HG03060 (cell line): ENCODE results near the gene DRD1.
"Not testable (repeated sequence)": the region's sequence is repeated elsewhere in the genome, so short reads cannot be mapped to it uniquely, and the experiment has no call there.

ENCODE experiments used
- ATAC-seq: cut with Tn5 transposase; IDR thresholded peaks from one replicate; pipeline ENCODE4 v1.9.1; 2021; ENCODE audit warnings: low read depth, moderate number of reproducible peaks; ENCODE audit not compliant: unreplicated experiment

Gene DRD1

DNA sequence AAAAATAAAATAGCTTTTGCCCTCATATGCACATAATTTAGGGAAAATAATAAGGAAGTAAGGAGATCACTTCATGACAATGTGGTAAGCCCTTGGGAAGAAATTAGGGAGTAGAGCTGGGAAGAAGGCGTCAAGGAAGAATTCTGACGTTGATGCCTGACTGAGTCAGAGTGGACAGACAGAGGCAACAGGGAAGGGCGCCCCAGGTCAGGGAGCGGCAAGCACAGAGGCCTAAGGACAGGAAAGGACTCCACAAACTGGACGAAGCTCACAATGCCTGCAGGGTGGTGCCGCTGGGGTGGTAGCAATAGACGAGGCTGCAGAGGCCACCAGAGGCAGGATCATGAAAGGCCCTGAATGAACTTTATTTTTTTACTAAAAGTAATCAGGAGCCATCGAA is 7.6 kb downstream of the DRD1 start:
- ATAC-seq, result no peak

DNA sequence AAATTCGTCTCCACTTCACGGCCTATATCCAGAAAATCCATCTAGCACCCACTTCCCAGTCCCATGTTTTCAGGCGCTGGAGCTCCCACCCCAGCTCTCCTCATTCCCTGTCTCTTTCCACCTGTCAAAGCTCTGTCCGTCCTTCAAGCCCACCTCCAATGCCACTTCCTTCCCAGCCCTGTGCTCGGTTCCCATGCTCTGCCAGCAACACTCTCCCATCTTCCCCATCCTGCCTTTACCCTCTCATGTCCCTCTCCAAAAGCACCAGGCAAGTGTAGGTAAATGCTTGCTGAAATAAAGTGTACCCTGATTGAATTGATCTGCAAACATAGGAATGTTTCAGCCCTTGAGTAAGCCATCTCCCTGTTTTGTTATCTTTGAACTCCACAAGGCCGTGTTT is 9.2 kb downstream of the DRD1 start:
- no peak for ATAC-seq

DNA sequence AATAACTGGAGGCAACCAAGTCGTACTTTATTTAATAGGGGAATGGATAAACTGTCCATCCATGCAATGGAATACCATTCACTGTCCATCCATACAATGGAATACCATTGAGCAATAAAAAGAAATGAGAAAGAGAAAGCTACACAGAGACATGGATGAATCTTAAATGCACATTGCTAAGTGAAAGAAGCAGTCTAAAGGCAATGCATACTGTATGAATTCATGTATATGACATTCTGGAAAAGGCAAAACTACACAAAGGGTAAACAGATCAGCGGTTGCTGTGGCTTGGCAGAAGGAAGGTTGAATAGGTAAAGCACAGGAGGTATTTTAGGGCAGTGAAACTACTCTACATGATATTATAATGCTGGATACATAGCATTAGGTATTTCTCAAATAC is 16.2 kb downstream of the DRD1 start:
- ATAC-seq, result no peak

DNA sequence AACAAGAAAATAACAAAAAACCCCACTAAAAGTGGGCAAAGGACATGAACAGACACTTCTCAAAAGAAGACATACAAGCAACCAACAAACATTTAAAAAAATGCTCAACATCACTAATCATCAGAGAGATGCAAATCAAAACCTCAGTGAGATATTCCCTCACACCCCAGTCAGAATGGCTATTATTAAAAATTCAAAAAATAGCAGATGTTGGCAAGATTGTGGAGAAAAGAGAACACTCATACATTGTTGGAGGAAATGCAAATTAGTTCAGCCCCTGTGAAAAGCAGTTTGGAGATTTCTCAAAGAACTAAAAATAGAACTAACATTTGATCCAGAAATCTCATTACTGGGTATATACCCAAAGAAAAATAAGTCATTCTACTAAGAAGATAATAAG is 19.4 kb downstream of the DRD1 start:
- ATAC-seq, result not testable (repeated sequence)

DNA sequence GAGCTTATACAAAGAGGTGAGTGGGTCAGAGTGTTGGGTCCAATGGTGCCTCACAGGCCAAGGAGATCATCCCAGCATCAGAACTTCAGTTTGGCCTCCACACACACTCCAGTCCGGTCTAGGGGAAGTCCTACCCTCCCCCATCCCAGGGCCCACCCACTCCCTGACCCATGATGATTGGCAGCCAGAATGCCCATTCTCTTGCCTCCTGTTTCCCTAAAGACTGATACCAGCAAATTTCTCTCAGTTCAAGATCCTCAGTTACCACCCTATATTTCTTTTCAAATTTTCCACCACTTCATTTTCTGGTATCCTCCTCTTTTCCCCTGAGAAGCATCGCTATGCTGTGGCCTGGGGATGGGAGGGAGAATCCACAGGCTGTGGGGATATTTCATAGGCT is 21.9 kb downstream of the DRD1 start:
- no peak for ATAC-seq

DNA sequence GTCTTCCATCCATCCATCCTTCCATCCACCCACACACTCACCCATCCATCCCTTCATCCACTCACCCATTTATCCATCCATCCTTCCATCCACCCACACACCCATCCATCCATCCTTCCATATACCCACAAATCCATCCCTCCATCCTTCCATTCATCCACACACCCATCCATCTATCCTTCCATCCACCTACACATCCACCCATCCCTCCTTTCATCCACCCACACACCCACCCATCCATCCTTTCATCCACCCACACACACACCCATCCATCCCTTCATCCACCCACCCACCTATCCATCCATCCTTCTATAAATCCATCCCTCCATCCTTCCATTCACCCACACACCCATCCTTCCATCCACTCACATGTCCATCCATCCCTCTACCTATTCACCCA is 23.6 kb downstream of the DRD1 start:
- ATAC-seq, result no peak

DNA sequence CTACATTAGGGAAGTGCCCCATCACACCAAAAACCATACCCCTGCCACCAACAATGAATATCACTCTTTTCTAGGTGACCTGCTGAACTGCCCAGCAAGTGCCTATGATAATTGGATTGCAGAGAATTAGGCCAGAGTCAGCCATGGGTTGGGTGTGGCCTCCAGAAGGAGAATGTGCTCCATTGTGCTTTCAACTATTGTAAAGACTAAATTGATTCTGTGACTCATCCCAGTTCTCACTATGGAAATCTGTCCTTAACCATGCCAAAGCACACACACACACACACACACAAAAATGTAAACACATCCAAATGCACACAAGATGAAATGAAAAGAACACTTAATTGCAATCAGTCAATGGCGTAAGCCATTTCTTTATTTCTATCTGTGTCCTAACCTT is 25.7 kb downstream of the DRD1 start:
- ATAC-seq, result no peak

DNA sequence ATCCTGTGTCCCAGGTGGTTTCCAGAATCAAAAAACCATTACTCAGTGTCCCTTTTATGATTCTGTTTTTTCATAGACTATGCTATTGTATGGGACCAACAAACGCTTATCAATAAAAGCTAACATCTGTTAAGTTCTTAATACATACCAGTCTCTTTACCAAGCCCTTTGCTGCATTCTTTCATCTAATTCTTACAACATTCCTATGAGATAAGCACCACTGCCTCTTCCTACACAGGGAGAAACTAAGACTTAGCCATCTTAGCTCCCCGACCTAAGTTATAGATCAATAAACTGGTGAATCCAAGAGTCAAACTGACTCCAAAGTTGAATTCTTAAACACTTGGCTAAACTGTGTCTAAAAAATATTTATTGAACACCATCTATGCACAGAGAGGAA is 26.6 kb downstream of the DRD1 start:
- ATAC-seq, result no peak

DNA sequence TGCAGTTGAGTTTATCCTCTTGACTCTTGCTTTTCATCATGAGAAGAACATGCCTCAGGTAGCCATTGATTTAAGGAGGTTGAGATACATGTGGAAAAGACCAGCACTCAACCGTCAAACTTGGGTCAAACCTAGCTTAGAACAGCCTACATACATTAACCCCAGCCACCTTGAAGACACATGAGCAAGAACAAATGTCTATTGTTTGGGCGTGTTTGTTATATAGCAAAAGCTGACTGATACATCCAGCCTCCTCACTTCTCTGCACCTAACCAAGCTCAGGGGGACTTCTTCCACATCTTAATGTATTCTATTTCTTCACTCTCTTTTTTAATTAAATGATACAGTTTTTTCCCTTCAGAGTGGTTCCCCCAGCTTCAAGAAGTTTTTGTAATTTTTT is 28.7 kb downstream of the DRD1 start:
- no peak for ATAC-seq

DNA sequence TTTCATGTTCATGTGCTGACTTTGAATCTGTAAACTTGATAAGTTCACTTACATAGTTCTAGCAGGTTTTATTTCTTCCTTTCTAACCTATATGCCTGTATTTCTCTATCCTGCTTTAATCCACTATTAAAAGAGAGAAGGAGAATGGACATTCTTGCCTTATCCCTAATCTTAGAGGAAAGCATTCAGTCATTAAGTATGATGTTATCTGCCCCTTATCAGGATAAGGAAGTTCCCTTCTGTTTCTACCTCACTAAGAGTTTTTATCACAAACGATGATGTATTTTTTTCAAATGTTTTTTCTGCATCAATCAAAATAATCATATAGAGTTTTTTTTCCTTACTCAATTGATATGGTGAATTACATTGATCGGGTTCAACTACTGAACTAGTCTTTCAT is 33.1 kb downstream of the DRD1 start:
- ATAC-seq, result no peak

DNA sequence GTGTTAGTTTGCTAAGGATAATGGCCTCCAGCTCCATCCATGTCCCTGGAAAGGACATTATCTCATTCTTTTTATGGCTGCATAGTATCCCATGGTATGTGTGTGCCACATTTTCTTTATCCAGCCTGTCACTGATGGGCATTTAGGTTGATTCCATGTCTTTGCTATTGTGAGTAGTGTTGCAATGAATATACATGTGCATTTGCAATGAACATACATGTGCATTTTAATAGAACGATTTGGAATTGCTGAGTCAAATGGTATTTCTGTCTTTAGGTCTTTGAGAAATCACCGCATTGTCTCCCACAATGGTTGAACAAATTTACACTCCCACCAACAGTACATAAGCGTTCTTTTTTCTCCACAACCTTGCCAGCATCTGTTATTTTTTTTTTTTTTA is 37.7 kb downstream of the DRD1 start:
- no peak for ATAC-seq

DNA sequence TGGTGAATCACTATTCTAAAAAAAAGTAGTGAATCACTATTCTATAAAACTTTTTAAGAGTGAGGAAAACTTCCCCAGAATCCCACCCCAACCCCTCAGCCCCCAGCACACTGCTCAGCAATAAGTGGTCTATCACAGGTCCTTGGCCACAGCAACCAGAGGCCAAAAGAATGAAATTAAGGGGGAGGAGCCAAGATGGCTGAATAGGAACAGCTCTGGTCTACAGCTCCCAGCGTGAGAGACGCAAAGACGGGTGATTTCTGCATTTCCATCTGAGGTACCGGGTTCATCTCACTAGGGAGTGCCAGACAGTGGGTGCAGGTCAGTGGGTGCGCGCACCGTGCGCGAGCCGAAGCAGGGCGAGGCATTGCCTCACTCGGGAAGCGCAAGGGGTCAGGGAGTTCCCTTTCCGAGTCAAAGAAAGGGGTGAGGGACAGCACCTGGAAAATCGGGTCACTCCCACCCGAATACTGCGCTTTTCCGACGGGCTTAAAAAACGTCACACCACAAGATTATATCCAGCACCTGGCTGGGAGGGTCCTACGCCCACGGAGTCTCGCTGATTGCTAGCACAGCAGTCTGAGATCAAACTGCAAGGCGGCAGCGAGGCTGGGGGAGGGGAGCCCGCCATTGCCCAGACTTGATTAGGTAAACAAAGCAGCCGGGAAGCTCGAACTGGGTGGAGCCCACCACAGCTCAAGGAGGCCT is 46.2 kb downstream of the DRD1 start:
- not testable (repeated sequence) for ATAC-seq

DNA sequence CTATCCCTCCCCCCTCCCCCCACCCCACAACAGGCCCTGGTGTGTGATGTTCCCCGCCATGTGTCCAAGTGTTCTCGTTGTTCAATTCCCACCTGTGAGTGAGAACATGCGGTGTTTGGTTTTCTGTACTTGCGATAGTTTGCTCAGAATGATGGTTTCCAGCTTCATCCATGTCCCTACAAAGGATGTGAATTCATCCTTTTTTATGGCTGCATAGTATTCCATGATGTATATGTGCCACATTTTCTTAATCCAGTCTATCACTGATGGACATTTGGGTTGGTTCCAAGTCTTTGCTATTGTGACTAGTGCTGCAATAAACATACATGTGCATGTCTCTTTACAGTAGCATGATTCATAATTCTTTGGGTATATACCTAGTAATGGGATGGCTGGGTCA is 48.6 kb downstream of the DRD1 start:
- ATAC-seq, result not testable (repeated sequence)

DNA sequence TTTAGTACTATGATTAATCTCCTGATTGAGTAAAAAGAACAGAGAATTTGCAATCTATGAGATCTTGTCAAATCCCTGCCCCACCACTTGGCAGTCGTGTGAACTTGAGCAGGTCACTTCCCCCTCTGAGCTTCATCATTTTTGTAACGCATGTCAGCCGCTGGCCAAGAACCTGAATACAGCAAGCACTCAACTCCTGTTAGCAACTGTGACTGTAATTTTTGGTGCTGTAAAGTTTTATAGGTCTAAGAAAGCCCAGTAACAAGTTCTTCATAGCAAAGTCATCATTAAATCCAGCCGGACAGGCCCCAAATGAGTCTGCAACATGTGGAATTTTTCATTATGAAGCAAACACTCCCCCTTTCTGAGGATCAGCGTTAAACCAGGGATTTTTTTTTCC is 49.4 kb downstream of the DRD1 start:
- ATAC-seq, result no peak

DNA sequence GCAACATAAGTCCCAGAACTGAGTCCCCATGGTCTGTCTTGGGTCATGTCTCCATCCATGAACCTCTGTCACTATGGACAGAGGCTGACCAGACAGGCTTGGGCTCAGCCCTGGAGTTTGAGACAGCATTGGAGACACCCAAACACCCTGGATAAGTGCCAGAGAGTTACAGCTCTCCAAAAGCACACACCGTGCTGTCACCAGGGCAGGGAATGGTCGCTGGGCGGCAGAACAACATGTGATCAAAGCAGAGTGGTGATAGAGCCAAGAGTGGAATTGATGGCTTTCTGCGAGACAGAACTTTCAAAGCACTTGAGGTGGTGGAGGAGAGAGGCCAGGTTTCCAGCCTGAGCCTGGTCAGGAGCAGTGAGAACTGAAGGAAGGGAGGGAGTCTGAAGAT is 50.1 kb downstream of the DRD1 start:
- no peak for ATAC-seq

DNA sequence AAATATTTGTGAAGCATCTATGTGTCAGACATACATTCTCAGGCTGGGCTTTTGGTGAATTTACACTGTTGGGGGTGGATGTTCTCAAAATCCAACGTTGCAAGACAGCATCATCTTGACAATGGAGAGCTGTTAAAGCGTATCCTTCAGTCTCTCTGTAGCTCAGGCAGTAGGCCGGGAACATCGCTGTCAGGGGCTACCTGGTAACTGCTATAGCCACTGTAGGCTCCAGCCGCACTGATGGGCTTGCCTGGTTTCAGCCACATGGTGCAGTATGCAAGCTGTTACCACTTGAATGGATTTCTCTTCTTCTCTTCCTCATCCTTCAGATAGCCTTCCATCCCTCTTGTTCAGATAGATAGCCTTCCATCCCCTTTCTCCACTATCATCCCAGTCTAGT is 51.7 kb downstream of the DRD1 start:
- no peak for ATAC-seq

DNA sequence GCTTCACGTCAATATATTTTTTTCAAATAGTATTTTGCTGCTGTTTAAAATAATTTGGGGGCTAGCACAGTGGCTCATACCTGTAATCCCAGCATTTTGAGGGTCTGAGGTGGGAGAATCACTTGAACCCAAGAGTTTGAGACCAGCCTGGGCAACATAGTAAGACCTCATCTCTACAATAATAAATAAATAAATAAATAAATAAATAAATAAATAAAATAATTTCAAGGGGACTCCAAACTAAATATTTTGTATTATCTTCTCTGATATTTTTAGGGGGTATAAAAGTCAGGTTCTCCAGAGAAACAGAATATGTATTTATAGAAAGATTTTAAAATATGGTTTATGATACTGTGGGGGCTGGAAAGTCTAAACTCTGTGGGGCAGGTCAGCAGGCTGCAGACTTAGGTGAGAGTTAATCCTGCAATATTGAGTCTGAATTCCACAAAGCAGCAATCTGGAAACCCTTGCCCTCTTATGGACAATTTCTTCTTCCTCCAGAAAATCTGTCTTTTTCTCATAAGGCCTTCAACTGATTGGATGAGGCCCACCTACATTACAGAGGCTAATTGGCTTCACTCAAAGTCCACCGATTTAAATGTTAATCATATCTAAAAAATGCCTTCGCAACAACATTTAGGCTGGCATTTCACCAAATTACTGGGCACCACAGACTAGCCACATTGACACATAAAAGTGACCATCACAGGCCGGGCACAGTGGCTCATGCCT is 53.5 kb downstream of the DRD1 start:
- ATAC-seq, result no peak
